ENCODE measurements around the gene BCORL1. TPM values are rescaled to one million over a fixed set of nuclear protein-coding genes. Genes with fewer than 3 reads are reported as not detected.

BCORL1 gene
- total RNA-seq, 1 donor from 2014 or later: 34.0 TPM

DNA sequence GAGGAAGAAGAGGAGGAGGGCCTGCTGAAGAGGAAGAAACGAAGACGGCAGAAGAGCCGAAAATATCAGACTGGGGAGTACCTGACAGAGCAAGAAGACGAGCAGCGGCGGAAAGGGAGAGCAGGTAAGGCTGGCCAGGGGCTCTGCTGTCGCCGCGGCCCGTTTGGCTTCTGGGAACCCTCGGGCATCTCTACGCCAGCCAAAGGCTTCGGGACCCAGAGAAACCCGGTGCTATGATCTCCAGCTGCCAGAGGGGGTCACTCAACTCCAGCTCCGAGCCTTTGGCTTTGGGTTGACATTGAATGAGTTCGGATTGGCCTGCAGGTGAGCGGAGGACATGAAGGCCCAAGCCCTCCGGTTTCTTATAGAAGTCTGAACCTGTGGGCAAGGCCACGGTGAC is 42.8 kb downstream of the BCORL1 start:
- Mint-ChIP-seq H3K4me3 (ENCODE audit: unreplicated experiment) (no peak overlapping the region), H3K27ac (ENCODE audit: unreplicated experiment) (no peak overlapping the region), H3K4me1 (ENCODE audit: unreplicated experiment) (peaks cover 15% of the 10 kb centered on the region), H3K9me3 (ENCODE audit: unreplicated experiment) (no peaks in the 10 kb centered on the region), H3K36me3 (ENCODE audit: low read depth, unreplicated experiment) (peaks cover 16% of the 10 kb centered on the region), H3K27me3 (ENCODE audit: unreplicated experiment) (no peaks in the 10 kb centered on the region)
- TF ChIP-seq, protein P1, sequence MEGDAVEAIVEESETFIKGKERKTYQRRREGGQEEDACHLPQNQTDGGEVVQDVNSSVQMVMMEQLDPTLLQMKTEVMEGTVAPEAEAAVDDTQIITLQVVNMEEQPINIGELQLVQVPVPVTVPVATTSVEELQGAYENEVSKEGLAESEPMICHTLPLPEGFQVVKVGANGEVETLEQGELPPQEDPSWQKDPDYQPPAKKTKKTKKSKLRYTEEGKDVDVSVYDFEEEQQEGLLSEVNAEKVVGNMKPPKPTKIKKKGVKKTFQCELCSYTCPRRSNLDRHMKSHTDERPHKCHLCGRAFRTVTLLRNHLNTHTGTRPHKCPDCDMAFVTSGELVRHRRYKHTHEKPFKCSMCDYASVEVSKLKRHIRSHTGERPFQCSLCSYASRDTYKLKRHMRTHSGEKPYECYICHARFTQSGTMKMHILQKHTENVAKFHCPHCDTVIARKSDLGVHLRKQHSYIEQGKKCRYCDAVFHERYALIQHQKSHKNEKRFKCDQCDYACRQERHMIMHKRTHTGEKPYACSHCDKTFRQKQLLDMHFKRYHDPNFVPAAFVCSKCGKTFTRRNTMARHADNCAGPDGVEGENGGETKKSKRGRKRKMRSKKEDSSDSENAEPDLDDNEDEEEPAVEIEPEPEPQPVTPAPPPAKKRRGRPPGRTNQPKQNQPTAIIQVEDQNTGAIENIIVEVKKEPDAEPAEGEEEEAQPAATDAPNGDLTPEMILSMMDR (IDR thresholded peaks at IDR 0.05; ENCODE audit: unreplicated experiment): no peak
- DNase-seq (ENCODE audit: low spot score): no peak

DNA sequence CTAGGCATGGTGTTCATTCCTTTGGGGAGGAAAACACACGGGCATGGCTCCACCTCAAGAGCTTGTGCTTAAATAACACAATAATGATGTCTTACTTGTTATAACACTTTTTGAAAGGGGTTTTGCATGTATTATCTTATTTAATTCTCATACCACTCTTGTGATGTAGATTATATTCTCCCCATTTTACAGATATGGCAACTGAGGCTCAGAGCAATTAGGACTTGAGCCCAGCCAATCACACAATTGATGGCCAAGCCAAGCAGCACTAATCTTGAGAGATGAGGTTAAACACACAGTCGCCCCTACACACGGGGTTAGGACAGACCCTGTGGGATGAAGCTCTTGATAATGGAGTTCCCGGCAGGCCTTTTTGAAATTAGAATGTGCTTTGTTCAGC is 45.1 kb downstream of the BCORL1 start:
- Mint-ChIP-seq H3K4me3 (ENCODE audit: unreplicated experiment) (no peak overlapping the region), H3K36me3 (ENCODE audit: low read depth, unreplicated experiment) (peaks cover 22% of the 10 kb centered on the region), H3K27ac (ENCODE audit: unreplicated experiment) (no peak overlapping the region), H3K4me1 (ENCODE audit: unreplicated experiment) (peaks cover 16% of the 10 kb centered on the region), H3K27me3 (ENCODE audit: unreplicated experiment) (peaks cover 2% of the 10 kb centered on the region), H3K9me3 (ENCODE audit: unreplicated experiment) (no peaks in the 10 kb centered on the region)
- TF ChIP-seq, protein P1 (IDR thresholded peaks at IDR 0.05; ENCODE audit: unreplicated experiment): no peak
- DNase-seq (ENCODE audit: low spot score): no peak

DNA sequence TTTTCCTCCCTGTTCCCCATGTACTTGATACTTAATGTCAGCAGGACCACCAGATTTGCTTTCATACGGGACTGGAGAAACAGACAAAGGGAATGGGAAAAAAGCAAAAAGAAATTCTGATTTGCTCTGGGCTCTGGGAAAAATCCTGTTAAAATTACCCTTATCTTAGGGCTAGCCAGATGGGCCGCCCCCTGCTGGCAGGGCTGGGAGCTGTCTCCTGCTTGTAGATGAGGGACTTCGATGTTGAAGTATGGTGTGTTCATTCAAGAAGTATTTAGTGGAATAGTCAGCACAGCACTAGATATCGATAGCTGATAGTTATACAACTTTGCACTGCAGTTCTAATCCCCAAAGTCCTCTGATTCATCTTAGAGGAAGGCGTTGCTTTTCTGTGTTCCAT is 45.8 kb downstream of the BCORL1 start:
- TF ChIP-seq, protein P1 (IDR thresholded peaks at IDR 0.05; ENCODE audit: unreplicated experiment): peak; percentile 55

DNA sequence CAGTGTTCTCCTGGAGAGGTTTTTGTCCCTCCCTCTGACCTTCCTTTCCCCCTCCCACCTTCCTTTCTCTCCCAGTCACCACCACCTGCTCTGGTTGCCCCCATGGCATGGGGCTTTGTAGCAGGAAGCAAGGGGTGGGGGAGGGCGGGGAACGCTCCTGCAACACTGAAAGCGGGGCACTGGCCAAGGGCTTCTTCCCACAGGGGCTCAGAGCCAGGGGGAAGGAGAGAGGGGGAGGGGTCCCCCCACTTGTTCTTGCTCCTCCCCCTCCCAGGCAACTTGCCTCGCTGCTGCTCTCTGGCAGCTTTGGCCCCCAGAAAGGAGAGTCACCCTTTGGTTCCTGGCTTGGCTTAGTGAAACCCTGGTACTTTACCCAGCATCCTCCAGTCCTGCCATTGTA is 48.4 kb downstream of the BCORL1 start:
- TF ChIP-seq, protein P1 (IDR thresholded peaks at IDR 0.05; ENCODE audit: unreplicated experiment): no peak
- Mint-ChIP-seq H3K9me3 (ENCODE audit: unreplicated experiment) (no peaks in the 10 kb centered on the region), H3K4me3 (ENCODE audit: unreplicated experiment) (no peak overlapping the region), H3K27me3 (ENCODE audit: unreplicated experiment) (peaks cover 2% of the 10 kb centered on the region), H3K4me1 (ENCODE audit: unreplicated experiment) (peaks cover 3% of the 10 kb centered on the region), H3K27ac (ENCODE audit: unreplicated experiment) (no peak overlapping the region), H3K36me3 (ENCODE audit: low read depth, unreplicated experiment) (peaks cover 10% of the 10 kb centered on the region)
- DNase-seq (ENCODE audit: low spot score): no peak

More for the DNA sequence above, 45.8 kb downstream of the BCORL1 start:
- H3K9me3 Mint-ChIP-seq (ENCODE audit: unreplicated experiment): no peaks in the 10 kb centered on the region
- no peak overlapping the region for H3K4me3 Mint-ChIP-seq (ENCODE audit: unreplicated experiment)
- peaks cover 16% of the 10 kb centered on the region for H3K4me1 Mint-ChIP-seq (ENCODE audit: unreplicated experiment)
- peak; percentile 55 for DNase-seq (ENCODE audit: low spot score)
- peaks cover 2% of the 10 kb centered on the region for H3K27me3 Mint-ChIP-seq (ENCODE audit: unreplicated experiment)
- no peak overlapping the region for H3K27ac Mint-ChIP-seq (ENCODE audit: unreplicated experiment)
- H3K36me3 Mint-ChIP-seq (ENCODE audit: low read depth, unreplicated experiment): peaks cover 22% of the 10 kb centered on the region

DNA sequence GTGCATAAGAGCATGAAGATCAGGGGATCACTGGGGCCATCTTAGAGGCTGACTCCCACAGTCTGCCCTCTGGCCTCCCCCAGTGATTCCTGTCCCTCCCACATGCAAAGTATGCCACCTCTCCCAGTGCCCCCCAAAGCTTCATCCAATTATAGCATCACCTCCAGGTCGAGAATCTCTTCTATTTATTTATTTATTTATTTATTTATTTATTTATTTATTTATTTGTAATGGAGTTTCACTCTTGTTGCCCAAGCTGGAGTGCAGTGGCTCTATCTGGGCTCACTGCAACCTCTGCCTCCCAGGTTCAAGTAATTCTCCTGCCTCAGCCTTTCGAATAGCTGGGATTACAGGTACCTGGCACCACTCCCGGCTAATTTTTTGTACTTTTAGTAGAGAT is 50.1 kb downstream of the BCORL1 start:
- TF ChIP-seq, protein P1 (IDR thresholded peaks at IDR 0.05; ENCODE audit: unreplicated experiment): no peak
- DNase-seq (ENCODE audit: low spot score): no peak
- Mint-ChIP-seq H3K4me3 (ENCODE audit: unreplicated experiment) (no peak overlapping the region), H3K27me3 (ENCODE audit: unreplicated experiment) (peaks cover 2% of the 10 kb centered on the region), H3K4me1 (ENCODE audit: unreplicated experiment) (peaks cover 3% of the 10 kb centered on the region), H3K36me3 (ENCODE audit: low read depth, unreplicated experiment) (peaks cover 5% of the 10 kb centered on the region), H3K27ac (ENCODE audit: unreplicated experiment) (no peak overlapping the region), H3K9me3 (ENCODE audit: unreplicated experiment) (no peaks in the 10 kb centered on the region)

Measured in endothelial cell (in vitro differentiated cells).